Measurements from ENCODE around the gene ANTXR1.

The ANTXR1 gene

DNA sequence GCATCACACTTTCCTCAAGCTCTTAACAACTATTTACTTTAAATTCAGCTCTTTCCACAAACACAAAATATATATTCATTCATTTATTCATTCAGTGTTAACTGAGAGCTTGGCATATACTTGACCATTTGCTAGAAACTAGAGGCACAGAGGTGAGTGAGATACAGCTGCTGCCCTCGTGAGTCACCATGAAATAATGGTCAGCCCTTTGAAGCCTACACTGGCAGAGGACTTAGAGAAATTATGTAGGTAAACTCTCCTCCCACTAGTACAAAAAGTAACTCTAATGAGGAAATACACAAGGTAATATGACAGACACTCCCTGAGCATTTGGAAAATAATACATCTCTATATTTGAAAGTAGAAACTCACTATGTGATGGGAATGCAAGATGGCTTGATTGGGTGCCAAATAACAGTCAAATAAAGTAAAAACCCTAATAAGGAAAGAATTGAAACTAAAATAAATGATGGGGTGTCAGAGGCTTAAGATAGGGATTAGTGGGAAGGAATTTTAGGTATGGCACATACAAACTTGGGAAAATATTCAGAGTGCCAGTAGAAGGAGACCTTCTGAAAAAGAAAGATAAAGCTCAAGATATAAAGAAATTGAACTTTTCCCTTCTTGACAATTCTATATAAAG lies 61.1 kb downstream of the ANTXR1 start:
- DNase-seq (ENCODE audit: low read depth in 2 of 2) = no peak
- no peak overlapping the region for H3K4me3 ChIP-seq (replicated peaks in 1 of 2; ENCODE audit: low read depth in 2 of 2, low read length in 2 of 2)
- TF ChIP-seq, protein P1, sequence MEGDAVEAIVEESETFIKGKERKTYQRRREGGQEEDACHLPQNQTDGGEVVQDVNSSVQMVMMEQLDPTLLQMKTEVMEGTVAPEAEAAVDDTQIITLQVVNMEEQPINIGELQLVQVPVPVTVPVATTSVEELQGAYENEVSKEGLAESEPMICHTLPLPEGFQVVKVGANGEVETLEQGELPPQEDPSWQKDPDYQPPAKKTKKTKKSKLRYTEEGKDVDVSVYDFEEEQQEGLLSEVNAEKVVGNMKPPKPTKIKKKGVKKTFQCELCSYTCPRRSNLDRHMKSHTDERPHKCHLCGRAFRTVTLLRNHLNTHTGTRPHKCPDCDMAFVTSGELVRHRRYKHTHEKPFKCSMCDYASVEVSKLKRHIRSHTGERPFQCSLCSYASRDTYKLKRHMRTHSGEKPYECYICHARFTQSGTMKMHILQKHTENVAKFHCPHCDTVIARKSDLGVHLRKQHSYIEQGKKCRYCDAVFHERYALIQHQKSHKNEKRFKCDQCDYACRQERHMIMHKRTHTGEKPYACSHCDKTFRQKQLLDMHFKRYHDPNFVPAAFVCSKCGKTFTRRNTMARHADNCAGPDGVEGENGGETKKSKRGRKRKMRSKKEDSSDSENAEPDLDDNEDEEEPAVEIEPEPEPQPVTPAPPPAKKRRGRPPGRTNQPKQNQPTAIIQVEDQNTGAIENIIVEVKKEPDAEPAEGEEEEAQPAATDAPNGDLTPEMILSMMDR (IDR thresholded peaks at IDR 0.05; ENCODE audit: low read depth, low read length) = no peak

- TF ChIP-seq, protein P1 (IDR thresholded peaks at IDR 0.05; ENCODE audit: low read depth, low read length) = no peak
- no peak overlapping the region for H3K4me3 ChIP-seq (replicated peaks in 1 of 2; ENCODE audit: low read depth in 2 of 2, low read length in 2 of 2)
- no peak for DNase-seq (ENCODE audit: low read depth in 2 of 2)
These were observed 61.9 kb downstream of the ANTXR1 start for GRCh38 chr2:69074918-69075317.

GRCh38 chr2:69075486-69075885 lies 62.5 kb downstream of the ANTXR1 start:
- no peak overlapping the region for H3K4me3 ChIP-seq (replicated peaks in 1 of 2; ENCODE audit: low read depth in 2 of 2, low read length in 2 of 2)
- TF ChIP-seq, protein P1 (IDR thresholded peaks at IDR 0.05; ENCODE audit: low read depth, low read length) = no peak
- no peak for DNase-seq (ENCODE audit: low read depth in 2 of 2)

DNA sequence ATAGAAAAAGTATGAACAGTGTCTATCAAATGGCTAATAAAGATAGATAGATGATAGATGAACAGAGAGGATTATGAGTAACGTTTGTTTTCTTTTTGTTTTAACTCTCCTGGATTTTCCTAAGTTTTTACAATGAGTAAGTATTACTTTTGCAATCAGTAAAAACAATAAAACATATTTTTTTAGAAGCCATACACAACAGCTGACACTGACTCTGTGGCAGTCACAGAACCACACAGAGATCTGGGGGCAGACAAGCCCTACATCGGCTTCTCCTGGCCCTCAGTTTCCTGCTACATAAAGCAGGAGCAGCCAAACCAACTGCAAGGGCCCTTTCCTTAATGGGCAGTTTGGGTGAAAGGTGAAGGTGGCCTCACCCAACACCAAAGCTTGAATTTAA lies 63.6 kb downstream of the ANTXR1 start:
- H3K4me3 ChIP-seq (replicated peaks in 1 of 2; ENCODE audit: low read depth in 2 of 2, low read length in 2 of 2) = no peak overlapping the region
- TF ChIP-seq, protein P1 (IDR thresholded peaks at IDR 0.05; ENCODE audit: low read depth, low read length) = no peak
- DNase-seq (ENCODE audit: low read depth in 2 of 2) = peak in 1 of 2 donors; percentile 29

DNA sequence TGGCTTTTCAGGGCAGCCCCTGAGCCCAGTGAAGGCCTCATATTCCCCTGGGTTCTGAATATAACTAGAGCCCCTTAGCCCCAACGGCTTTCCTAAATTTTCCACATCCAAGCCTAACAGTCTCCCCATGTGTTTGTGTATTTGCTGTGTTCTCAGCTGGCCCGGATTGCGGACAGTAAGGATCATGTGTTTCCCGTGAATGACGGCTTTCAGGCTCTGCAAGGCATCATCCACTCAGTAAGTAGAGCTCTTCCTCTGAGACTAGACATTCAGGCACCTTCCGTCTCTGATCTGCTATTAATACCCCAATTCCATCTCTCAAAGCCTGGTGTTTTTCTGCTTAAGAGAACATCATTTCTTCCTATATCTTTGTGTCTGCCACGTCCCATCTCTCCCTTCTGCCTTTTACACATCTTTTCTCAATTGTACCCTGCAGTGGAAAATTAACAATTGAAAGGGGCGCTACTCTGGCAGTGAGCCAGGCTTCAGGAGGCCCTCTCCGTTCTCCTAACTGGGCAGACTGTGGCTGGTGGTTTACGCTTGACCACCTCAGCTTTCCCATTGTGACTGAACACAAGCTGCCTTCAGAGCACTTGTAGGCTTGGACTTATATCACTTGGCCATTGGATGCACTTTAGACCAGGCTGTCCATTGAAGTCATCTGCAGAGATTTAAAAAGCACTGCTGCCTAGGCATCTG lies 64.4 kb downstream of the ANTXR1 start:
- H3K4me3 ChIP-seq (replicated peaks in 1 of 2; ENCODE audit: low read depth in 2 of 2, low read length in 2 of 2) = no peak overlapping the region
- DNase-seq (ENCODE audit: low read depth in 2 of 2) = no peak
- TF ChIP-seq, protein P1 (IDR thresholded peaks at IDR 0.05; ENCODE audit: low read depth, low read length) = no peak

DNA sequence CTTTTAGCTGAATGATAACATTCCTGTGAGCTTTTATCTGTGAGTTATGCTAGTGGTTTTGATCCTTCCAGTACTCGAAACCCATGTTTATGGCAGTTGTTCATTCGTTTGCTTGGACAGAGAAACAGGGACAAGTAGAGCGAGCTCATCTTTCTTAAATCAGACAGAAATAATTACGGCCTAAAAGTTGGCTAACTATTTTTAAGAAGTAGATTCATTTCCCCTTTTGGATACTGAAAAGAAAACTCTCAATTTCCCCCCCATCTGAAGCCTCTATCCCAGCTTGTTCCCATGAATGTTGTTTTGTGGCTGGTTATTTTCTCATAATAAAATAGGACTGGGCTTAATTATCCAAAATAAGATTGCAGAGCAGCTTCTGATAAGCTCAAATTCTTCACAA lies 67.1 kb downstream of the ANTXR1 start:
- TF ChIP-seq, protein P1 (IDR thresholded peaks at IDR 0.05; ENCODE audit: low read depth, low read length) = no peak
- no peak for DNase-seq (ENCODE audit: low read depth in 2 of 2)
- H3K4me3 ChIP-seq (replicated peaks in 1 of 2; ENCODE audit: low read depth in 2 of 2, low read length in 2 of 2) = no peak overlapping the region
